ENCODE measurements around the gene CARD10. TPM values are rescaled to one million over a fixed set of nuclear protein-coding genes. Genes with fewer than 3 reads are reported as not detected.

Gene CARD10
- total and polyA plus RNA-seq, 4 donors, result 6.8 to 16.3 (median 10.2) TPM

Other genes starting within 250 kb of the CARD10 start
- gene CYTH4, start 236.9 kb downstream of the CARD10 start, total RNA-seq, result 10 to 100 TPM; 25.9 to 44.0 TPM
- 10 to 100 TPM; 10.5 to 84.2 TPM for gene CYTH4, start 236.9 kb downstream of the CARD10 start, polyA plus RNA-seq
- gene ELFN2, start 91.9 kb downstream of the CARD10 start, total RNA-seq, result 1 to 10 TPM; 1.5 to 6.8 TPM
- gene ELFN2, start 91.9 kb downstream of the CARD10 start, polyA plus RNA-seq, result 1 to 10 TPM in 1 of 2 donors, under 1 TPM in 1; 0.62 to 1.6 TPM
- 10 to 100 TPM; 16.9 to 45.2 TPM for gene MFNG, start 33.0 kb downstream of the CARD10 start, total RNA-seq
- gene MFNG, start 33.0 kb downstream of the CARD10 start, polyA plus RNA-seq, result 10 to 100 TPM; 14.3 to 46.7 TPM
- 10 to 100 TPM; 23.9 to 77.0 TPM for gene CDC42EP1, start 41.1 kb upstream of the CARD10 start, total RNA-seq
- 10 to 100 TPM; 39.8 to 64.1 TPM for gene CDC42EP1, start 41.1 kb upstream of the CARD10 start, polyA plus RNA-seq
- 1 to 10 TPM in 1 of 2 donors, under 1 TPM in 1; 0.89 to 3.1 TPM for gene LGALS2, start 60.7 kb upstream of the CARD10 start, total RNA-seq
- 1 to 10 TPM; 2.4 to 4.3 TPM for gene LGALS2, start 60.7 kb upstream of the CARD10 start, polyA plus RNA-seq
- gene GGA1, start 89.4 kb upstream of the CARD10 start, total RNA-seq, result 10 to 100 TPM; 62.1 to 72.4 TPM
- gene GGA1, start 89.4 kb upstream of the CARD10 start, polyA plus RNA-seq, result 10 to 100 TPM; 51.5 to 53.0 TPM
- gene SH3BP1, start 120.3 kb upstream of the CARD10 start, total RNA-seq, result 10 to 100 TPM; 14.8 to 20.2 TPM
- 10 to 100 TPM; 15.9 to 20.0 TPM for gene SH3BP1, start 120.3 kb upstream of the CARD10 start, polyA plus RNA-seq
- gene PDXP, start 139.3 kb upstream of the CARD10 start, total RNA-seq, result 1 to 10 TPM; 5.7 to 7.4 TPM
- gene PDXP, start 139.3 kb upstream of the CARD10 start, polyA plus RNA-seq, result 1 to 10 TPM; 4.4 to 7.3 TPM
- 100 to 1,000 TPM; 347 to 797 TPM for gene LGALS1, start 156.2 kb upstream of the CARD10 start, total RNA-seq
- gene LGALS1, start 156.2 kb upstream of the CARD10 start, polyA plus RNA-seq, result 1,000 to 10,000 TPM; 1,097 to 1,622 TPM
- 10 to 100 TPM; 14.5 to 27.4 TPM for gene NOL12, start 166.9 kb upstream of the CARD10 start, total RNA-seq
- gene NOL12, start 166.9 kb upstream of the CARD10 start, polyA plus RNA-seq, result 10 to 100 TPM; 31.5 to 37.0 TPM
- 100 to 1,000 TPM in 1 of 2 donors, 10 to 100 TPM in 1; 99.3 to 105 TPM for gene TRIOBP, start 177.6 kb upstream of the CARD10 start, total RNA-seq
- 10 to 100 TPM; 37.1 to 70.7 TPM for gene TRIOBP, start 177.6 kb upstream of the CARD10 start, polyA plus RNA-seq

Data from lung (tissue), 4 donors.